Immature natural killer cell (primary cell): ENCODE data around the gene KRT76. TPM values are rescaled to one million over a fixed set of nuclear protein-coding genes. Genes with fewer than 3 reads are reported as not detected.

Experiments
- DNase-seq, 3 donors: peaks; one replicate each; pipeline ENCODE4 v3.0.0; 2022; ENCODE audit warnings: mixed read lengths in 1 of 3
- H3K27ac Mint-ChIP-seq, 6 donors: one replicate each; pipeline ENCODE4 v1.8.0; 2020; ENCODE audit warnings: mixed read lengths in 6 of 6, mild to moderate bottlenecking in 5 of 6, inconsistent platforms in 4 of 6, moderate library complexity in 3 of 6
- H3K27me3 Mint-ChIP-seq, 3 donors: one replicate each; pipeline ENCODE4 v1.8.0; 2020 to 2021; ENCODE audit warnings: low read depth in 3 of 3, mild to moderate bottlenecking in 3 of 3, mixed read lengths in 3 of 3, moderate library complexity in 3 of 3, inconsistent platforms in 1 of 3
- H3K36me3 Mint-ChIP-seq, 3 donors: one replicate each; pipeline ENCODE4 v1.8.0; 2020; ENCODE audit warnings: mixed read lengths in 3 of 3, inconsistent platforms in 2 of 3, mild to moderate bottlenecking in 2 of 3
- H3K4me1 Mint-ChIP-seq, 2 donors: one replicate each; pipeline ENCODE4 v1.8.0; 2020; ENCODE audit warnings: inconsistent platforms in 2 of 2, mild to moderate bottlenecking in 2 of 2, mixed read lengths in 2 of 2, moderate library complexity in 1 of 2
- H3K4me3 Mint-ChIP-seq, 5 donors: one replicate each; pipeline ENCODE4 v1.8.0; 2020; ENCODE audit warnings: mild to moderate bottlenecking in 5 of 5, mixed read lengths in 5 of 5, inconsistent platforms in 3 of 5, moderate library complexity in 3 of 5
- H3K9me3 Mint-ChIP-seq, 6 donors: one replicate each; pipeline ENCODE4 v1.8.0; 2020; ENCODE audit warnings: mild to moderate bottlenecking in 6 of 6, mixed read lengths in 6 of 6, inconsistent platforms in 4 of 6, moderate library complexity in 3 of 6
- polyA plus RNA-seq, 3 donors: library from polyadenylated mRNA; unstranded; fragments of 300-500 nt; fragmentation: Illumina TruSeq; gene quantifications; one replicate each; pipeline ENCODE4 v1.2.3, GENCODE V29; 2021

KRT76 gene
- polyA plus RNA-seq, 3 donors from 2014 or later, result not detected

GRCh38 chr12:52807544-52808470, 30.7 kb upstream of the KRT76 start:
- H3K27ac Mint-ChIP-seq, result no peak overlapping the region
- H3K36me3 Mint-ChIP-seq, result no peaks in the 10 kb centered on the region
- peaks cover 0 to 2% (median 2%) of the 10 kb centered on the region in 3 donors for H3K27me3 Mint-ChIP-seq
- no peak for DNase-seq
- H3K4me3 Mint-ChIP-seq, result no peak overlapping the region
- H3K4me1 Mint-ChIP-seq, result no peaks in the 10 kb centered on the region
- no peaks in the 10 kb centered on the region for H3K9me3 Mint-ChIP-seq

GRCh38 chr12:52806821-52807543, 29.8 kb upstream of the KRT76 start:
- Mint-ChIP-seq H3K4me3 (no peak overlapping the region), H3K27me3 (peaks cover 0 to 2% (median 2%) of the 10 kb centered on the region in 3 donors)

GRCh38 chr12:52806169-52806811, 29.1 kb upstream of the KRT76 start:
- H3K27ac Mint-ChIP-seq, result no peak overlapping the region
- no peak for DNase-seq
- no peaks in the 10 kb centered on the region for H3K36me3 Mint-ChIP-seq
- H3K27me3 Mint-ChIP-seq, result peaks cover 0 to 2% (median 2%) of the 10 kb centered on the region in 3 donors
- H3K4me3 Mint-ChIP-seq, result no peak overlapping the region
- H3K4me1 Mint-ChIP-seq, result no peaks in the 10 kb centered on the region
- H3K9me3 Mint-ChIP-seq, result no peaks in the 10 kb centered on the region

More at GRCh38 chr12:52806821-52807543, 29.8 kb upstream of the KRT76 start:
- DNase-seq, result no peak
- no peaks in the 10 kb centered on the region for H3K4me1 Mint-ChIP-seq
- no peaks in the 10 kb centered on the region for H3K9me3 Mint-ChIP-seq
- H3K27ac Mint-ChIP-seq, result no peak overlapping the region
- H3K36me3 Mint-ChIP-seq, result no peaks in the 10 kb centered on the region

- no peak for DNase-seq
- Mint-ChIP-seq H3K36me3 (no peaks in the 10 kb centered on the region), H3K4me1 (no peaks in the 10 kb centered on the region), H3K27ac (no peak overlapping the region), H3K9me3 (no peaks in the 10 kb centered on the region), H3K4me3 (no peak overlapping the region), H3K27me3 (peaks cover 0 to 2% (median 2%) of the 10 kb centered on the region in 3 donors)
Observed at GRCh38 chr12:52805739-52806138, 28.6 kb upstream of the KRT76 start.

- DNase-seq, result no peak
- no peaks in the 10 kb centered on the region for H3K9me3 Mint-ChIP-seq
- no peak overlapping the region for H3K27ac Mint-ChIP-seq
- no peak overlapping the region for H3K4me3 Mint-ChIP-seq
- peaks cover 0 to 2% (median 2%) of the 10 kb centered on the region in 3 donors for H3K27me3 Mint-ChIP-seq
- no peaks in the 10 kb centered on the region for H3K4me1 Mint-ChIP-seq
- no peaks in the 10 kb centered on the region for H3K36me3 Mint-ChIP-seq
Observed at GRCh38 chr12:52805000-52805399, 27.9 kb upstream of the KRT76 start.

GRCh38 chr12:52802442-52802841, 25.3 kb upstream of the KRT76 start:
- H3K4me1 Mint-ChIP-seq, result no peaks in the 10 kb centered on the region
- no peak overlapping the region for H3K4me3 Mint-ChIP-seq
- no peaks in the 10 kb centered on the region for H3K36me3 Mint-ChIP-seq
- H3K27ac Mint-ChIP-seq, result no peak overlapping the region
- no peak for DNase-seq
- peaks cover 0 to 4% (median 0%) of the 10 kb centered on the region in 3 donors for H3K27me3 Mint-ChIP-seq
- H3K9me3 Mint-ChIP-seq, result no peaks in the 10 kb centered on the region

- Mint-ChIP-seq H3K4me3 (no peak overlapping the region), H3K4me1 (no peaks in the 10 kb centered on the region), H3K27me3 (peaks cover 0 to 4% (median 0%) of the 10 kb centered on the region in 3 donors), H3K9me3 (no peaks in the 10 kb centered on the region), H3K27ac (peak overlapping the region in 1 of 6 donors; percentile 31), H3K36me3 (no peaks in the 10 kb centered on the region)
- DNase-seq, result no peak
Observed at GRCh38 chr12:52801773-52802172, 24.6 kb upstream of the KRT76 start.

- H3K4me3 Mint-ChIP-seq, result no peak overlapping the region
- H3K9me3 Mint-ChIP-seq, result no peaks in the 10 kb centered on the region
- peaks cover 0 to 4% (median 4%) of the 10 kb centered on the region in 3 donors for H3K27me3 Mint-ChIP-seq
- DNase-seq, result no peak
- H3K36me3 Mint-ChIP-seq, result no peaks in the 10 kb centered on the region
- H3K4me1 Mint-ChIP-seq, result no peaks in the 10 kb centered on the region
- H3K27ac Mint-ChIP-seq, result no peak overlapping the region
Observed at GRCh38 chr12:52800259-52800917, 23.2 kb upstream of the KRT76 start.

- H3K4me1 Mint-ChIP-seq, result no peaks in the 10 kb centered on the region
- no peak for DNase-seq
- H3K9me3 Mint-ChIP-seq, result no peaks in the 10 kb centered on the region
- no peak overlapping the region for H3K27ac Mint-ChIP-seq
- H3K4me3 Mint-ChIP-seq, result no peak overlapping the region
- H3K27me3 Mint-ChIP-seq, result peaks cover 0 to 4% (median 4%) of the 10 kb centered on the region in 3 donors
- H3K36me3 Mint-ChIP-seq, result no peaks in the 10 kb centered on the region
Observed at GRCh38 chr12:52799505-52800211, 22.5 kb upstream of the KRT76 start.

- H3K27ac Mint-ChIP-seq, result peak overlapping the region in 1 of 6 donors; percentile 37
- peaks cover 0 to 4% (median 4%) of the 10 kb centered on the region in 3 donors for H3K27me3 Mint-ChIP-seq
- no peak overlapping the region for H3K4me3 Mint-ChIP-seq
- no peaks in the 10 kb centered on the region for H3K9me3 Mint-ChIP-seq
- no peaks in the 10 kb centered on the region for H3K4me1 Mint-ChIP-seq
- peaks cover 0 to 6% (median 0%) of the 10 kb centered on the region in 3 donors for H3K36me3 Mint-ChIP-seq
- DNase-seq, result no peak
Observed at GRCh38 chr12:52798671-52799504, 21.7 kb upstream of the KRT76 start.

GRCh38 chr12:52798003-52798670, 21.0 kb upstream of the KRT76 start:
- H3K4me3 Mint-ChIP-seq, result no peak overlapping the region

GRCh38 chr12:52797529-52797894, 20.4 kb upstream of the KRT76 start:
- peaks cover 0 to 6% (median 3%) of the 10 kb centered on the region in 3 donors for H3K27me3 Mint-ChIP-seq
- no peaks in the 10 kb centered on the region for H3K4me1 Mint-ChIP-seq
- H3K9me3 Mint-ChIP-seq, result no peaks in the 10 kb centered on the region
- DNase-seq, result no peak
- peak overlapping the region in 1 of 6 donors; percentile 38 for H3K27ac Mint-ChIP-seq
- H3K36me3 Mint-ChIP-seq, result peaks cover 0 to 6% (median 0%) of the 10 kb centered on the region in 3 donors
- H3K4me3 Mint-ChIP-seq, result no peak overlapping the region

More at GRCh38 chr12:52798003-52798670, 21.0 kb upstream of the KRT76 start:
- no peak for DNase-seq
- Mint-ChIP-seq H3K27me3 (peaks cover 0 to 6% (median 4%) of the 10 kb centered on the region in 3 donors), H3K27ac (peak overlapping the region in 2 of 6 donors; percentile 32 to 38), H3K9me3 (no peaks in the 10 kb centered on the region), H3K4me1 (no peaks in the 10 kb centered on the region), H3K36me3 (peaks cover 0 to 6% (median 0%) of the 10 kb centered on the region in 3 donors)
